GM21367 (cell line): ENCODE results near the gene ADRB2.
"Not testable (repeated sequence)": the region's sequence is repeated elsewhere in the genome, so short reads cannot be mapped to it uniquely, and the experiment has no call there.

Experiments used
- ATAC-seq: cut with Tn5 transposase; IDR thresholded peaks from one replicate; pipeline ENCODE4 v1.9.1; 2021; ENCODE audit not compliant: unreplicated experiment

The ADRB2 gene

DNA sequence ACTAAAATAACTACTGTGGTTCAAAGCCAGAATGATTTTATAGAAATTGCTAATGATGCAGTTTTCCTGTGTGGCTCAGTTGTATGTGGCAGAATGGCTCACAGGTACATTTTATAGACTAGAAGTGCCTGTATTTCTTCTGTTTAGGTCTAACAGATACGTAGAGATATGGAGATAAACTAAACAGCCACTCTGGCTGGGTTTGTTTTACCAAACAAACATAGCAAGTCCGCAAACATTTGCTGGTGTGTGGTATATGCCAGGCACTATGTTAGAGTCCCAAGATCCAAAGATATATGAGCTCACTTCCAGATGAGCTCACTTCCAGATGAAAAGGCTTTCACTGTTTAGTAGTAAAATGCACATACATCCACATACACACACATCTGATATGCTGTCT is 24.4 kb downstream of the ADRB2 start:
- ATAC-seq = no peak

DNA sequence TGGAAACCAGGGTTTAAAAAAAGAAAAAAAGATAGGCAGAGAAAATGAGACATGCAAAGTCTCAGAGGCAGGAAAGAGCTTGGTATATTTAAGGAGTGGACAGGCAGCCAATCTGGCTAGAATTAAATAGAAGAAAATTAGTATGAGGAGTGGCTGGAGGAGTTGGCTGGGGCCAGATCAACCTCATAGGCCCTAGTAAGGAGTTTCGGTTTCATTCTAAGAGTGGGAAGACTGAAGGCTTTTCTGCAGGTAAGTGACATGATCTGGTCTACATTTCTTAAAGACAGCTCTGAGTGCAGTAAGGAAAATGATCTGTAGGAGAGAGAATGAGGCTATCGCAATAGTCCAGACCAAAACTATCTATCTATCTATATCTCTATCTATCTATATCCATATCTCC is 27.5 kb downstream of the ADRB2 start:
- ATAC-seq = peak; percentile 50

DNA sequence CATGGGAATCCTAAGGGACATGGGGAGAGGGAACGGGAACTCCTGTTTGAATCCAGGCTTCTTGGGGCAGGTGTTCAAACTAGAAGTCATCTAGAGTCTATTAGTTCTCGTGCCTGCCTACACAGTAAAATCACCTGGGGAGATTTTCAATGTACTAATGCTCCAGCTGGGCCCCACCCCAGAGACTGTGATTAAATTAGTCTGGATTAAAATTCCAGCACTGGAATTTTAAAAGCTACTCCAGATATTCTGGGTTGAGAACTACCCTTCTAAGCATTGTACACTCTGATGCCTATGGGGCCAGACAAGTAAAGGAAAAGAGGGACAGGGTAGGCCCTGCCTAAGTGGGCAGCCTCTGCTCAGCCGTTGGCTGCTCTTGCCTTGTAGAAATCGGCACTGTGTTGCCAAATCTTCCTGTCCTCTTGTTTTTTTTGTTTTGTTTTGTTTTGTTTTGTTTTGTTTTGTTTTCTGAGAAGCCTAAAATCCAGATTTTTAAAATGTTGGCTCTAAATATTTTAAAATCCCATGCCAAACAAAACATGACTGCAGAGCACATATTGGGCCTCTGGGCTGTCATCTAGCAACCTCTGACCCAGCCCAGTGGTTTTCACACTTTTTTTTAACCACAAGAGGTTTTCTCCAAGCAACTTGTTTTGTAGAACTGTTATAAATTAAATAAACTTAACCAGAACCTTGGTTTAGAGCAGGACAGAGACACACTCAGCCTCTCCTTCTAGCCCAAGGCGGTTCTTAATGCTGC is 29.0 kb downstream of the ADRB2 start:
- no peak for ATAC-seq

DNA sequence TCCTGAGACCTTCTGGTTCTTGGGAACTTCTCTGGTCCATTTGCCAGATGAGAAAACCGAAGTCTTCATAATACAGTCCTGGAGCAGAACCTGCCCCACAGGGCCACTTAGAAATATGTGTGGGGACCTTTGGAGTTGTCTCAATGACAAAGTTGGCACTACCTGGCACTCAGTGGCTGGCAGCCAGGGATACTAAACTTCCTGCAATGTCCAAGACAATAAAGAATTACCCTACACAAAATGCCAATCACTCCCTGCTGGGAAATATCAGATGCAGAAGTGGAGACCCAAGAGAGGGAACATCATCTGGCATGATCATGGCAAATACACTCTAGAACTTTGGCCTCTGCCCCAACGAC is 29.6 kb downstream of the ADRB2 start:
- ATAC-seq = no peak

DNA sequence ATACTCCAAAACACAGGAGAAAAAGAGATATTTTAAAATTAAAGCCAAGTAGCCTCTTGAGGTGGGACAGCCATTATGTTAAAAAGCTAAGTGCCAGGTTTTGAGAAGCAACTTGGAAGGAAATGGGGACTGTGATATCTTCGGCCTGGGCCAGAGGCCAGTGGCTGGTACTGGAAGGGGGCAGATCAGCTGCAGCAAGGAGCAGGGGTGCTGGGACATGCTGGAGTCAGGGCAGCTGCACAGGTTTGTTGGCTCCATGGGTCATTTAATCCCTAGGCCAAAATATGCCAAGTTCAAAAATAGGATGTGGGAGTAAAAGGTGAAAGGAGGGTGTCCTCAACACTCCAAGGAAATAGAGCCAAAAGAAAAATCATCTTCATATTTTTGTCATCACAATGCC is 30.0 kb downstream of the ADRB2 start:
- no peak for ATAC-seq

DNA sequence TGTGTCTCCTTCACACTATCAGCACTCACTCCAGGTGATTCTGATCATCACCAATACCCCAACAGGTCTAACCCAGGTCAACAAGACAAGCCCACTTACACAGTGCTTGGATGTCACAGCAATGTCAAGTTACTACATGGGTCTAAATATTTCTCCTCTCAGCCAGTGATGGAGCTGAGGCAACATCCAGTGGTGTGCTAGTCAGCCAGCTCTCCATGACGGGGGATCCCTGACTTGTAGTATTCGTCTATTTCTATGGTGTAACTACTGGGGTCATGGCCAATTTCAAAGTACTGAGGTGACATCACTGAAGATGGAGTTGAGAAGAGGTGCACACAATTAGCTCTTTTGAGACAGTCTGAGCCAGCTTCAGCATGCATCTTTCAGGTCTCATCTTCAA is 31.1 kb downstream of the ADRB2 start:
- no peak for ATAC-seq

DNA sequence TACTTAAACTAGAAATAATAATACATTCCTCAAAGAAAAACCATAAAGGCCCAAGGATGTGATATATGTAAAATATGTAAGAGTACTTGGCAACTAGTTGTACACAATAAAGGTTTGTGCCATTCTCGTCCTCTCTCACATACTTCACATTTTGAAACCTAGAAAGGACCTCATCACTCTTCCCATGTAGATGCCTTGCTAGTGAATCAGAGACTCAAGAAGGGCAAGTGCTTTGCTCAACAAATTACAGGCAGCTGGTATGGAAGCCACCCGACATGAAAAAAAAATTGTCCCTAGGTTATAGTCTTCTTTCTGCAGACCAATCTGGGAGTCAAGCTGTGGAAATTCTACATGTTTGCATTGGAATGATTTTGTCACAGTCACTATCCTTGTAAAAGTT is 31.7 kb downstream of the ADRB2 start:
- no peak for ATAC-seq

DNA sequence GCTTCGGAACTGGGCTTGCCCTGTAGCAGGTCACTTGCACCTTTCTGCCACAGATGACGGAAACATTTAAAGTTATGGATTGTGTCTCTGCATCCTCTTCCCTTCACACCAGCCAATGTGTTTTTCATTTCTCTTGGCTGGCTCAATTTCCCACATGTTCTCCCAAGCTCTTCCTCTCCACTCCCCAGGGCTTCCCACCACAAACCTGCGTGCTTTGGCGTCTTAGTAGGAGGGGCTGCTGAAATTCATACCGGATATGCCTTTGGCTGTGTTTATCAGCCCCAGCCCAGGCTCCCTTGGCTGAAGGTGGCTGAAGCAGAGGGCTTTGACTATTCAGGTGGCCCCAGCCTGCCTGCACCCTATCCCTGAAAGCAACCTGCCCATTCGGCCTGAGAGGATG is 32.1 kb downstream of the ADRB2 start:
- ATAC-seq = no peak

DNA sequence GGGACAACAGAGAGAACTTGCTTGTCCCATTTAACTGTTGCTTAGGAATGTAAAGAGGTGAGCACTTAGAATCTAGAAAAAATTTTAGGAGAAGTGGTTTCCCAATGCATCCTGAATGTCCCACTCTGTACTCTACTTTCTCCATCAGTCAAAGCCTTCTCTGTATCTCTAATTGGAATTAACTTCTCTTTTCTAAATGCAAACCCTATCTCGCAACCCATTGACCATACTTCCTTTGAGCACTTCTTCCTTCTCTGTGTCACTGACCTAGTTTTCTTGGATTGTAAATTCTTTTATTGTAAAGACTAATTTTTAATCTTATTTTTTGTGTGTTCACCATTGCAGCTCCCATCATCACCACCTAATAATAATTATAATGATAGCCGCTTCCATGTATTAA is 33.3 kb downstream of the ADRB2 start:
- ATAC-seq = no peak

DNA sequence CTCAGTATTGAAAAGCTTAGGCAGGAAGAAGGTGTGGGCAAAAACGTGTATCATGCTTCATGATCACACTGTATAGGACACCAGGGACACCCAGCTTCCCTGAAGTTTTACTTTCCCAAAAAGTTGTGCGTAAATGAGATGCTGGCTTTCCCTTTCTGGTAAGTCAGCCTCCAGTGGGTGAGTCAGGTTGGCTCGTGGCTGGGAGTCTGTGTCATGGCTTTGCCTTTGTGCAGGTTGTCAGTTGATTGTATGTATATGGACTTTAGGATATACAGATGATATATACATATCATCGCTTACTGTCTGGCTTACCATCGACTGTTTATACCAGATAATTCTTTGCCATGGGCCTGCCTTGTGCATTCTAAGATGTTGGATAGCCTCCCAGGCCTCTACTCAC is 34.2 kb downstream of the ADRB2 start:
- no peak for ATAC-seq

DNA sequence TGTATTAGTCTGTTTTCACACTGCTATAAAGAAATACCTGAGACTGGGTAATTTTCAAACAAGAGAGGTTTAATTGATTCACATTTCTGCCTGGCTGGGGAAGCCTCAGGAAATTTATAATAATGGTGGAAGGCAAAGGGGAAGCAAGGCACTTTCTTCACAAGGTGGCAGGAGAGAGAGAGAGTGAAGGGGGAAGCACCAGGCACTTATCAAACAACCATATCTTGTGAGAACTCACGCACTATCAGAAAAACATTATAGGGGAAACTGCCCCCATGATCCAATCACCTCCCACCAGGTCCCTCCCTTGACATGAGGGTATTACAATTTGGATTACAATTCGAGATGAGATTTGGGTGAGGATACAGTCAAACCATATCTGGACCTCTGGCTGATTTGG is 34.7 kb downstream of the ADRB2 start:
- ATAC-seq = no peak

DNA sequence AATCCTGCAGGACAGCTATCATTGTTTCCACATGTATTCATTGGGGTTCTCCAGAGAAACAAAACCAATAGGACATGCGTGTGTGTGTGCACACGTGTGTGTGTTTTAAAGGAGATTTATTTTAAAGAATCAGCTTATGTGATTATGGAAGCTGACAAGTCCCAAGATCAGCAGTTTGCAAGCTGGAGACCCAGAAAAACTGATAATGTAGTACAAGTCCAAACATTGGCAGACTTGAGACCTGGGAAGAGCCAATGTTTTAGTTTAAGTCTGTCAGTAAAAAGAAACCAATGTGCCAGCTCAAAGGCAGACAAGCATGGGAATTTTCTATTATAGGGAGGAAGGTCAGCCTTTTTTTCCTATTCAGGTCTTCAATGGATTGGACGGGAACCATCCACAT is 35.3 kb downstream of the ADRB2 start:
- no peak for ATAC-seq

DNA sequence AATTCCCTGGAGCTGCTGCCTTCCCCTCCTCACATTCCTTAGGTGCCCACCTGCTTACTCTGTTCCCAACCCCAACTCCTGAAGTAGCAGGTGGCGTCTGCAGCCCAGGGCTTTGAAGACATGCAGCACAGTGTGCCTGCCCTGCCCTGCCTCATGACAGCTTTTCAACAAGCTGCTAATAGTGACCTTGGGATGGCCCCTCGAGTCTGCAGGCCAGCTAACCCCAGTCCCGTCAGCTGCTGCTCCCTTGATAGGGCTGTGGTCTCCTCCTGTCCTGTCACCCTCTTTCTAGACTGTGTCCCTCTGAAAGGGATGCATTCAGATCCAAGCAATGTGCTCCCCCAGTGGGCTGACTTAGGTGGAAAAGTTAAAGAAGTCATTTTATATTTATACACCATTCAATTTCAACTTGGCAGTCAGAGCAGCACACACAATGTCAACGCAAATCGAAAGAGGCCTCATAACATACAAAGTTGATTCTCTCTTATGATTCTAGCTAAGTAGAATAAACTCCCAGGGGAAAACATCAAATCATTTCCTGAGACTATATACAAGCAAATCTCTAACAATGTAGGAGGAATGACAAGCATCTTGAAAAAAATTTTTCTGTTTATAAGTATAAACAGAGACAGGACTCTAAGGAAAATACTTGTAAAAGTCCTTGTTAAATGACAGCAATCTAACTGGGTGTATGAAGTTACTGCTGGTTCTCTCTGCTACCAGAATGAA is 37.9 kb downstream of the ADRB2 start:
- ATAC-seq = no peak

DNA sequence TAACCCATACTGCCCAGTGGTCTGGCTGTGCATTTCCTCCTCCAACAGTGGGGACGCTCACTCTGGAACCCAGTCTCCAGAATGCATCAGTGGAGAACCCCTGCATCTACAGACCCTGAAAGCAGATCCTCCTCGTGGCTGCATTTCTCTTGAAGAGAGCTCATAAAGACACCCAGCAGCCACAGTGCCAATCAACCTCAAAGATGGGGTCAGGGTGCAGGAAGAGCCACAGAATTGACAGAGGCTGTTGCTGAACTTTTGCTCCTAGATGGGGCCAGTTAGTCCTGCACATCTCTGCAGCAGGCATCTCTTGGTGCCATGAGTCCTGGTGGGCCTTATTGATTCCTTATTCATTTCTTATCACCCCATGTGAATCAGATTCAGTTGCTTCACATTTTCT is 39.6 kb downstream of the ADRB2 start:
- ATAC-seq = no peak

DNA sequence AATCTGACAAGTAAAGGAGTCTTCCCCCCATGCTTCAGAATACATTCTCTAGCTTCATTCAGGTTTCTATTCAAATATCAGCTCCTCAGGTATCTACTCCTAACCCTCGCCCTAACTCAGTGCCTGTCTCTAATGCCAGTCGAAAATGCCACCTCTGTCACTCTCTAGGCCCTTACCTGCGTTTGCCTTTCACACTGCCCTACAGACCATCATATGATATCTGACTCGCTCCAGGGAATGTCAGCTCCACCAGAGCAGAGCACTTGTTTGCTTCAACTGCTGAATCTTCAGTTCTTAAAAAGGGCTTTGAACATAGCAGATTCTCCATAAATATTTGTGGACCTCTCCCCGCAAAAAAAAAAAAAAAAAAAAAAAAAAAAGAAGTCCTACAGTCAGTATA is 46.7 kb downstream of the ADRB2 start:
- no peak for ATAC-seq

DNA sequence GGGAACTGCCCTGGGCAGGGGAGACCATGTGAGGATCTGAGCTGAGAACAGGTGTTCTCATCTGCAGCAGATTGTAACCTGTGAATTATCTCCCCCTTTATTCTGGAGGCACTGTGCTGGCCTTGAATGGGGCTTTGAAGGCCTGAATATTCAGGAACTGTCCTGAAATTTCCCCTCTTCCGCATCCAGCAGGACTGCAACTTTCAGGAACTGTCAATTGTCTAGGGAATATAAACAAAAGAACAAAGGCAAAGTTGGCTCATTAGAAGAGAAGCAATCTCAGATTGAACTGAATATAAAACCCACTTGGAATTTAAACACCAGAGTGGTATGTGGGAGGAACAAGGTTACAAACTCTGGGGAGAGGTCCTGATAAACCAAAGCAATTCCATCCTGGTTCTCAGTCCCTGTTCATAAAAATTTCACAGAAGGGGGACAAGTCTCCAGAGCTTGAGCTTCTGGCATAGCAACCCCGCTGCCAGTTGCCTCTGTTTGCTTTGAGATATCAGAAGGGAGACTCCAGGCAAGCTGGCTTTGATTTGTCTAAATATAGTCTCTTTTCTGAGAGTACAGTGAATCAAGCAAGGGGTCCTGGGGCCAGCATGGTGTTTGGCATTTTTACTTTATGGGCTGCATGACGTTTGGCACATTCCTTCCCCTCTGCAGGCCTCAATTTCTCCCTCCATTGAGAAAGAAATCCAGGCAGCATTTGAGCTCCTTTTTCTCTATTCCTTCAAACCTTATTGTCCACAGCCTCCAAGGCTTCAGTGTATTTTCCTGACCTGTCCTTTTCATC is 47.5 kb downstream of the ADRB2 start:
- no peak for ATAC-seq

DNA sequence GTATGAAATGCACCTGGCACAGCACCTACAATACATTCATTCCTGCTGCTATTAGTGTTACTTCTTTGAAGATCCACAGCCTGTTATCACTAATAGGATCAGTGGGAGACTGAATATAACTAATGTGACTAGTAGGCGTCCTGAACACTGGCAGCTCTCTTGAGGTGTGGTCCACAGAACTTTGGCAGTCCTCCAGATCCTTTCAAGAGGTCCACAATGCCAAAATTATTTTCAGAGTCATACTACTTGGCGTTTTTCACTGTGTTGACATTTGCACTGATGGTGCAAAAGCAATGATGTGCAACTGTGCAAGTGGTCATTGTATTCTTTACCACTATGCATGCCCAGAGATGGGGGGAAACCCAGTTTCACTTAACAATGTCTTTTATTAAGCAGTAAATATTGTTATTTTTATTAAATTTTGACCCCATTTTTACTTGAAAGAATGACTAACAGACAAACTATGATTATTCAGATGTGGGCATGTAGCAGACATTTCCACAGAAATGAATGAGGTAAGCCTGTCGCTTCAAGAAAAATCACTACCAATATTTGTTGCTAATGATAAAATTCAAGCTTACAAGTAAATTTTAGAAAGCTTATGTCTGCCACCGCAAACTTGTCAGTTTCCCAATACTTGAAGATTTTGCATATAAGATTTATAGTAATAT is 48.9 kb downstream of the ADRB2 start:
- ATAC-seq = no peak

DNA sequence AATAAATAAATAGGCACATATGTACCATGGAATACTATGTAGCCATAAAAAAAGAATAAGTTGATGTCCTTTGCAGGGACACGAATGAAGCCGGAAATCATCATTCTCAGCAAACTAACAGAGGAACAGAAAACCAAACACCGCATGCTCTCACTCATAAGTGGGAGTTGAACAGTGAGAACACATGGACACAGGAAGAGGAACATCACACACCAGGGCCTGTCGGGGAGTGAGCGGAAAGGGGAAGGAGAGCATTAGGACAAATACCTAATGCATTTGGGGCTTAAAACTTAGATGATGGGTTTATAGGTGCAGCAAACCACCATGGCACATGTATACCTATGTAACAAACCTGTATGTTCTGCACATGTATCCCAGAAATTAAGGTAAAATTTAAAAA is 51.0 kb downstream of the ADRB2 start:
- ATAC-seq = not testable (repeated sequence)
